IgD-negative memory B cell (primary cell): ENCODE results near the gene RNF8. TPM values are rescaled to one million over a fixed set of nuclear protein-coding genes. Genes with fewer than 3 reads are reported as not detected.
A peak's percentile ranks its signal among the peaks of the same experiment; 100 is the strongest.
"Not testable (repeated sequence)": the region's sequence is repeated elsewhere in the genome, so short reads cannot be mapped to it uniquely, and the experiment has no call there.

ENCODE experiments used
- H3K27ac Mint-ChIP-seq, 3 donors: one replicate each; pipeline ENCODE4 v1.8.0; 2020 to 2022; ENCODE audit warnings: mild to moderate bottlenecking in 3 of 3, mixed read lengths in 3 of 3, moderate library complexity in 1 of 3
- H3K27me3 Mint-ChIP-seq: one replicate; pipeline ENCODE4 v1.8.0; 2021; ENCODE audit warnings: mixed read lengths
- H3K36me3 Mint-ChIP-seq: one replicate; pipeline ENCODE4 v1.8.0; 2020; ENCODE audit warnings: mild to moderate bottlenecking, mixed read lengths
- H3K4me1 Mint-ChIP-seq, 3 donors: one replicate each; pipeline ENCODE4 v1.8.0; 2020 to 2022; ENCODE audit warnings: mixed read lengths in 3 of 3, mild to moderate bottlenecking in 1 of 3
- H3K4me3 Mint-ChIP-seq, 4 donors: one replicate each; pipeline ENCODE4 v1.8.0; 2020 to 2022; ENCODE audit warnings: mild to moderate bottlenecking in 4 of 4, mixed read lengths in 4 of 4, moderate library complexity in 3 of 4
- H3K9me3 Mint-ChIP-seq, 3 donors: one replicate each; pipeline ENCODE4 v1.8.0; 2020 to 2021; ENCODE audit warnings: mixed read lengths in 3 of 3, mild to moderate bottlenecking in 1 of 3
- polyA plus RNA-seq: library from polyadenylated mRNA; unstranded; fragments of 300-500 nt; fragmentation: Illumina TruSeq; gene quantifications from one replicate; pipeline ENCODE4 v1.2.3, GENCODE V29; 2021

Gene RNF8
- polyA plus RNA-seq, 1 donor from 2014 or later: 15.4 TPM

DNA sequence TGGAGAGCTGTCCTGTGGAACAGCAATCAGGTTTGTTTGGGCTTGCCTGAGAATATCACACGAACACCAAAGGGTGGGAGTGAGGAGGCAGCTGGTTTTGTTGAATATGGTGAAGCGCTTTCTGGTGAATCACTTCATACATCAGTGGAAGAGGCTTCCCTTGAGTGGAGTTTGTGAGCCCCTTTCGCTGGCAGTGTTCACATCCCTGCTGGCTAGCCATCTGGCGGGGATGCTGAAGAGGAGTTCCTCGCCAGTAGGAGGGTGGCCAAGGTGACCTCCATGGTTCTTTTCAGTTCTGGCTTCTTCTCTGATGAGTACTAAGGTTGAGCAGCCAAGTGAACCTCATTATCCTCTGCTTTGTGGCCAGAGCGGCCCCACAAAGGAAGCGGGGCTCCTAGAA is 37.7 kb upstream of the RNF8 start:
- H3K27me3 Mint-ChIP-seq: no peaks in the 10 kb centered on the region
- H3K36me3 Mint-ChIP-seq: peaks cover 5% of the 10 kb centered on the region
- no peak overlapping the region for H3K27ac Mint-ChIP-seq
- no peak overlapping the region for H3K4me3 Mint-ChIP-seq
- H3K4me1 Mint-ChIP-seq: peaks cover 0 to 2% (median 0%) of the 10 kb centered on the region in 3 donors
- no peaks in the 10 kb centered on the region for H3K9me3 Mint-ChIP-seq

GRCh38 chr6:37317312-37318038 is 36.3 kb upstream of the RNF8 start:
- Mint-ChIP-seq H3K4me3 (no peak overlapping the region), H3K27me3 (no peaks in the 10 kb centered on the region), H3K27ac (no peak overlapping the region), H3K36me3 (peaks cover 4% of the 10 kb centered on the region), H3K4me1 (peaks cover 0 to 2% (median 0%) of the 10 kb centered on the region in 3 donors), H3K9me3 (no peaks in the 10 kb centered on the region)

DNA sequence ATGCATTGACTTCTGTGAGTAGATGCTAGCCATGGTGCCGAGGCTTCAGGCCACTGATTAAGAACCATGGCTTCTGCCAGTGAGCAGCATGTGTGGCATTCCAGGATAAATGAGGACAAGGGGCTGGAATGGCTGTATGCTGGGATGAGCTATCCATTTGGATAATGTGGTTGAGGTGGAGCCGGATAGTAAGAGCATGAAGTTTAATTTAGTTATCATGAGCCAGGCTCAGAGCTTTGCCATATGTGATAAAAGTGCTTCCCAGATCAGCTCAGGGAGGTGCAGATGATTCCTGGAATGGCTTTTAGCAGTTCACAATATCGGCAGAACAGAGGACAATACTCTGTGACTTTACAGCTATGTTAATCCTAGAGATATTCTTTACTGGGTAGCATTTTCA is 34.6 kb upstream of the RNF8 start:
- Mint-ChIP-seq H3K4me3 (no peak overlapping the region), H3K4me1 (peaks cover 0 to 2% (median 0%) of the 10 kb centered on the region in 3 donors), H3K9me3 (no peaks in the 10 kb centered on the region), H3K36me3 (peaks cover 4% of the 10 kb centered on the region), H3K27ac (no peak overlapping the region), H3K27me3 (no peaks in the 10 kb centered on the region)

GRCh38 chr6:37319856-37320480 is 33.8 kb upstream of the RNF8 start:
- no peak overlapping the region for H3K27ac Mint-ChIP-seq
- H3K36me3 Mint-ChIP-seq: peaks cover 1% of the 10 kb centered on the region
- H3K4me3 Mint-ChIP-seq: no peak overlapping the region
- no peaks in the 10 kb centered on the region for H3K4me1 Mint-ChIP-seq
- H3K27me3 Mint-ChIP-seq: no peaks in the 10 kb centered on the region
- no peaks in the 10 kb centered on the region for H3K9me3 Mint-ChIP-seq

DNA sequence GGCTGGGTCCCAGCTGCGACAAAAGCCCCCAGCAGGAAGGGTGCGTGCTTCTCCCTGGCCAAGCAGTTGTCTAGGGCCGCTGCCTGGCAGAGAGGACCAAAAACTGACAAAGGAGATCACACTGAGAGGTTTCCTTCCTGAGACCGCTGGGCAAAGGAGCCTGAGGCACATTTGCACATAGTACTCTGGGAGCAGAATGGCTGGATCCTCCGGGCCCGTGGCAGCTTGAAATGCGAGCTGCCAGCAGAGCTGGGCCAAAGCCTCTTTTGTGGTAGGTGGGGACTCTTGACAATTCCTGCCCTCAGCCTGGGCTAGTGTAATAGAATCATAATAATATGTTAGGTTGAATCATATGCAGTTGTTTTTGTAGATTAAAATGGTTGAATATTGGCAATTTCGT is 33.1 kb upstream of the RNF8 start:
- H3K4me1 Mint-ChIP-seq: peaks cover 0 to under 1% (median 0%) of the 10 kb centered on the region in 3 donors
- H3K27ac Mint-ChIP-seq: no peak overlapping the region
- H3K4me3 Mint-ChIP-seq: no peak overlapping the region
- no peaks in the 10 kb centered on the region for H3K9me3 Mint-ChIP-seq
- peaks cover 1% of the 10 kb centered on the region for H3K36me3 Mint-ChIP-seq
- no peaks in the 10 kb centered on the region for H3K27me3 Mint-ChIP-seq

- Mint-ChIP-seq H3K9me3 (no peaks in the 10 kb centered on the region), H3K4me3 (no peak overlapping the region), H3K27ac (peak overlapping the region in 1 of 3 donors; percentile 64), H3K27me3 (no peaks in the 10 kb centered on the region), H3K4me1 (peaks cover 2 to 5% (median 3%) of the 10 kb centered on the region in 3 donors), H3K36me3 (peaks cover 3% of the 10 kb centered on the region)
Measured at GRCh38 chr6:37321101-37321500, 32.7 kb upstream of the RNF8 start.

- Mint-ChIP-seq H3K36me3 (peaks cover 3% of the 10 kb centered on the region), H3K27ac (no peak overlapping the region), H3K9me3 (no peaks in the 10 kb centered on the region), H3K27me3 (no peaks in the 10 kb centered on the region), H3K4me1 (peaks cover 2 to 5% (median 3%) of the 10 kb centered on the region in 3 donors), H3K4me3 (peak overlapping the region in 1 of 4 donors; percentile 5)
Measured at GRCh38 chr6:37321516-37322415, 32.0 kb upstream of the RNF8 start.

GRCh38 chr6:37323580-37323979 is 30.2 kb upstream of the RNF8 start:
- no peaks in the 10 kb centered on the region for H3K27me3 Mint-ChIP-seq

DNA sequence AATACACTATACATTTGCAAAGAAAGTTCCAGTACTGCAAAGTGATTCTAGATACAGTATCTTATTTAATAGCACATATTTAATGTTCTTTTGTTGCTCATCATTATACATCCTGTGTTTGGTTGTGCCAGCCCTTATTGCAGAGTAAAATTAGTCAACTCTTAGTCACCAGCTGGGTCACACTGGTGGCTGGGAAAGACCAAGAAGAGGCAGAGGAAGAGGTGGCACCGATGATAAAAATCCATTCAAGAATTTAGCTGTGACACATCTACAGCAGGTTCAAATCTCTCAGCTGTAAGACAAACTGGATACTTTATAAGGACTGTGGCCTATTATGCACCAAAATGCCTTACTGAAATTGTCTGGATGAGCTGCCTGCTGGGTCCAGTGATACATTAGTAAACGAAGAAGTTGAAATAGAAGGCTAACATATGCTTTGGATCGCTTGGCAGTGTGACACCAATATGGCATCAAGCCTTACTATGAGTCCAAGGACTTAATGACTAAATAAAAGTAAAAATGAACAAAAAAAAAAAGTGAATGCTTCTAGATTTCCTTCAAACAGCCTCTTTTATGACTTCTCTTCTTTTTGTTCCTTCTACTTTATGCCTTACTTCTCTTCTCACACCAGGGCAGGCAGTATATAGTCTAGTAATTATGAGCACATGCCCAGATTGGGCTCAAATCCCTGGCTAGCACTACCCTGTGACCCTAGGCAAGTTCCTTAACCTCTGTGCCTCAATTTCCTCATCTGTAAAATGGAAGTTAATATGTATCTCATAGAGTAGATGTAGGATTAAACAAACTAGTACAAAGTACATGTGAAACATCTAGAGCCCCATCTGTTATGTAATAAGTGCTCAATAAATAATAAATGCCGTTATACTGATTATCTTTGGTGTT is 29.4 kb upstream of the RNF8 start:
- Mint-ChIP-seq H3K27ac (no peak overlapping the region), H3K27me3 (no peaks in the 10 kb centered on the region), H3K9me3 (no peaks in the 10 kb centered on the region), H3K4me1 (peaks cover 3 to 5% (median 5%) of the 10 kb centered on the region in 3 donors), H3K36me3 (peaks cover 7% of the 10 kb centered on the region), H3K4me3 (no peak overlapping the region)

More at GRCh38 chr6:37323580-37323979, 30.2 kb upstream of the RNF8 start:
- Mint-ChIP-seq H3K4me3 (no peak overlapping the region), H3K27ac (no peak overlapping the region), H3K4me1 (peaks cover 3 to 5% (median 5%) of the 10 kb centered on the region in 3 donors), H3K36me3 (peaks cover 5% of the 10 kb centered on the region), H3K9me3 (no peaks in the 10 kb centered on the region)

- H3K27ac Mint-ChIP-seq, H3K9me3 Mint-ChIP-seq, H3K27me3 Mint-ChIP-seq, H3K4me3 Mint-ChIP-seq, H3K4me1 Mint-ChIP-seq: not testable (repeated sequence)
- peaks cover 13% of the 10 kb centered on the region for H3K36me3 Mint-ChIP-seq
Measured at GRCh38 chr6:37330345-37330744, 23.4 kb upstream of the RNF8 start.

GRCh38 chr6:37331047-37331446 is 22.7 kb upstream of the RNF8 start:
- Mint-ChIP-seq H3K27ac (no peak overlapping the region), H3K27me3 (no peaks in the 10 kb centered on the region), H3K4me3 (no peak overlapping the region), H3K9me3 (no peaks in the 10 kb centered on the region), H3K4me1 (peaks cover 0 to 3% (median under 1%) of the 10 kb centered on the region in 3 donors), H3K36me3 (peaks cover 11% of the 10 kb centered on the region)

DNA sequence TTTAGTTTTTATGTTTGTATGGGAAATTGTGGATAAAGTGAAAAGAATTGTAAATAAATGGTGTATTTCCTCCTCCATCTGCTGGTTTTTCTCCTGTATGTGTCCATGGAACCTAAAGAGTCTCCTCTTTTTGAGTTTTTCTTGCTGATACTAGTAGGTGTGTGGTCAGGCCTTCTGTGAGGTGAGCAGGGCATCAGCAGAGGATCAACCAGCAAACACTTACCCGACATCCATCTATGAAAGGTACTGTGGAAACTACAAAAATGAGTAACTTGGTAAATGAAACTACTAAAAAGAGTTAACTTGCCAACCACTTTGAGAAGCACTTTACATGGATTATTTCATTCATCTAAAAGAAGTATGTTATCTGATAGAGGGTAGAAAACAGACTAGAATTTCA is 20.9 kb upstream of the RNF8 start:
- Mint-ChIP-seq H3K4me3 (no peak overlapping the region), H3K4me1 (no peaks in the 10 kb centered on the region), H3K9me3 (no peaks in the 10 kb centered on the region), H3K36me3 (peaks cover 9% of the 10 kb centered on the region), H3K27me3 (no peaks in the 10 kb centered on the region), H3K27ac (no peak overlapping the region)

GRCh38 chr6:37334047-37334446 is 19.7 kb upstream of the RNF8 start:
- Mint-ChIP-seq H3K9me3 (no peaks in the 10 kb centered on the region), H3K4me3 (no peak overlapping the region), H3K27me3 (no peaks in the 10 kb centered on the region), H3K27ac (no peak overlapping the region), H3K4me1 (no peaks in the 10 kb centered on the region), H3K36me3 (peaks cover 9% of the 10 kb centered on the region)

DNA sequence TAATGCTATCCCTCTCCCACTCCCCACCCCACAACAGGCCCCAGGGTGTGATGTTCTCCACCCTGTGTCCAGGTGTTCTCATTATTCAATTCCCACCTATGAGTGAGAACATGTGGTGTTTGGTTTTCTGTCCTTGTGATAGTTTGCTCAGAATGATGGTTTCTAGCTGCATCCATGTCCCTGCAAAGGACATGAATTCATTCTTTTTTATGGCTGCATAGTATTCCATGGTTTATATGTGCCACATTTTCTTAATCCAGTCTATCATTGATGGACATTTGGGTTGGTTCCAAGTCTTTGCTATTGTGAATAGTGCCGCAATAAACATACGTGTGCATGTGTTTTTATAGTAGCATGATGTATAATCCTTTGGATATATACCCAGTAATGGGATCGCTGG is 15.5 kb upstream of the RNF8 start:
- H3K9me3 Mint-ChIP-seq, H3K27ac Mint-ChIP-seq, H3K36me3 Mint-ChIP-seq, H3K27me3 Mint-ChIP-seq, H3K4me3 Mint-ChIP-seq, H3K4me1 Mint-ChIP-seq: not testable (repeated sequence)
